ENCODE measurements around the gene TMCC1. TPM values are rescaled to one million over a fixed set of nuclear protein-coding genes. Genes with fewer than 3 reads are reported as not detected.

The TMCC1 gene
- total RNA-seq, 2 donors from 2014 or later: 27.1 to 29.3 TPM

DNA sequence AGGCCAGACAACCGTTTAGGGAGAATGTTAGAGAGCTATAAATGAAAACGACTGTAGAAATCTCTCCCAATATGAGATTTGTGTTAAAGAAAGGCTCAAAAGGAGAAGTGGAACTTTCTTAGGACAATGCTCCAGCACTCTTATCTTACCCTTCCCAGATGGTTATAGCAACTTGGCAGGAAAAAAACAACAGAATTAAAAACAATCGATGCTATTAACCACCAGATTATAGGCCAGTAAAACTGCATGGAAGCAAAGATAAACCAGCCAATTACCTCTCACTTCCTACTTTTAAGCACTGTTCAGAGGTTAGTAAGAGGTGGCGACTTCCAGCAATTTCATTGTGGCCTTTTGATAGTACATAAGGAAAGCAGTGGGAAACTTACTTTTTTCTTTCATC is 72.9 kb downstream of the TMCC1 start:
- no peak for ATAC-seq
- Mint-ChIP-seq H3K36me3 (ENCODE audit: low read depth) (no peaks in the 10 kb centered on the region), H3K27me3 (no peaks in the 10 kb centered on the region), H3K4me3 (no peak overlapping the region), H3K27ac (peak overlapping the region; percentile 21), H3K4me1 (peaks cover 8% of the 10 kb centered on the region)
- no peaks in the 10 kb centered on the region for H3K9me3 ChIP-seq (ENCODE audit: control insufficient read depth, low read length, poor library complexity, severe bottlenecking)
- DNase-seq: no peak

DNA sequence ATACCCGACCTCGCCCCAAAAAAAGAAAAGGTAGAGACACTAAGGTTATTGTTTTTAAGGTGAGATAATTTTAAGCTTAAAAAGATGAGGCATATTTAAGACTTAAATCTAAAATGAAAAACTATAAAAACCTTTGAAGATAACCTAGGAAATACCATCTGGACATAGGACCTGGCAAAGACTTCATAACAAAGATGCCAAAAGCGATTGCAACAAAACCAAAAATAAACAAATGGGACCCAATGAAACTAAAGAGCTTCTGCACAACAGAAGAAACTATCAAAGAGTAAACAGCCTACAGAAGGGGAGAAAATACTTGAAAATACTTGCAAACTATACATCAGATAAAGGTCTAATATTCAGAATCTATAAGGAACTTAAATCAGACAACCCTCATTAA is 80.9 kb downstream of the TMCC1 start:
- no peaks in the 10 kb centered on the region for H3K9me3 ChIP-seq (ENCODE audit: control insufficient read depth, low read length, poor library complexity, severe bottlenecking)
- DNase-seq: no peak
- Mint-ChIP-seq H3K36me3 (ENCODE audit: low read depth) (no peaks in the 10 kb centered on the region), H3K27ac (peak overlapping the region; percentile 77), H3K4me1 (peaks cover 14% of the 10 kb centered on the region), H3K27me3 (no peaks in the 10 kb centered on the region), H3K4me3 (no peak overlapping the region)
- ATAC-seq: no peak

- H3K4me1 Mint-ChIP-seq: peaks cover 23% of the 10 kb centered on the region
- DNase-seq (no peak), ATAC-seq (no peak)
- no peaks in the 10 kb centered on the region for H3K27me3 Mint-ChIP-seq
- H3K36me3 Mint-ChIP-seq (ENCODE audit: low read depth): peaks cover 4% of the 10 kb centered on the region
- no peak overlapping the region for H3K4me3 Mint-ChIP-seq
- no peaks in the 10 kb centered on the region for H3K9me3 ChIP-seq (ENCODE audit: control insufficient read depth, low read length, poor library complexity, severe bottlenecking)
- peak overlapping the region; percentile 59 for H3K27ac Mint-ChIP-seq
These were observed 84.2 kb downstream of the TMCC1 start for GRCh38 chr3:129809297-129809696.

- Mint-ChIP-seq H3K27ac (no peak overlapping the region), H3K4me1 (peaks cover 4% of the 10 kb centered on the region), H3K27me3 (no peaks in the 10 kb centered on the region), H3K36me3 (ENCODE audit: low read depth) (peaks cover 2% of the 10 kb centered on the region), H3K4me3 (no peak overlapping the region)
- DNase-seq: no peak
- H3K9me3 ChIP-seq (ENCODE audit: control insufficient read depth, low read length, poor library complexity, severe bottlenecking): no peaks in the 10 kb centered on the region
- ATAC-seq: no peak
These were observed 97.4 kb downstream of the TMCC1 start for GRCh38 chr3:129796146-129796545.

DNA sequence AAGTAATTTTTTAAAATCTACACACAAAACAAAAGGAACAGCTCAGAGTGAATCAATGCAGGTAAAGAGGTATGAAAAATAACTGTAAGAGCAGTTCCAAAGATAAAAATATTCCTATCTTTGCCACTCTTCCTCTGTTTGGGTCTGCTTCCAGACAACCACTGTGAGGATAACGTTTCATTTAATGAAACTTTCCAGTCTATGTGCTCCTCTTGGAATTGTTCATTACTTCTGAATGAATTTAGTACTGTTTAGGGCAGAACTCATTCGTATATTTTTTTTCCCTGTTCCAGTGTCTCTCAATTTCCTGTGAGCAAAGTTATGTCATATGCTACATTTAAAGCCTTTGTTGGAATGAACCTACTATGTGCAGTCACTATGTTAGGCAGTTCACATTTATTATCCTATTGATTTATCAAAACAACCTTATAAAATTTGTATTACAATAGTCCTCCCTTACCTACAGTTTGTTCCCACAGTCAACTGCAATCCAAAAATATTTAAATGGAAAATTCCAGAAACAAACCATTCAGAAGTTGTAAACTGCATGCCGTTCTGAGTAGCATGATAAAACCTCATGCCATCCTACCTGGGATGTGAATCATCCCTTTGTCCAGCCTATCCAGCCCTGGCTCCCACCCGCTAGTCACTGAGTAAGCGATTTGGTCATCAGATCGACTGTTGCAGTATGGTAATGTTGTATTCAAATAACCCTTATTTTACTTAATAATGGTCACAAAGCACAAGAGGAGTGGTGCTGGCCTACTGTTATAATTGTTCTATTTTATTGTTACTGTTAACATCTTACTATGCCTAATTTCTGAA is 98.1 kb downstream of the TMCC1 start:
- H3K36me3 Mint-ChIP-seq (ENCODE audit: low read depth): peaks cover 2% of the 10 kb centered on the region
- H3K27me3 Mint-ChIP-seq: no peaks in the 10 kb centered on the region
- H3K27ac Mint-ChIP-seq: no peak overlapping the region

GRCh38 chr3:129794311-129795185 is 99.0 kb downstream of the TMCC1 start:
- H3K27ac Mint-ChIP-seq: no peak overlapping the region
- H3K9me3 ChIP-seq (ENCODE audit: control insufficient read depth, low read length, poor library complexity, severe bottlenecking): no peaks in the 10 kb centered on the region
- no peak overlapping the region for H3K4me3 Mint-ChIP-seq
- H3K36me3 Mint-ChIP-seq (ENCODE audit: low read depth): peaks cover 2% of the 10 kb centered on the region
- DNase-seq (no peak), ATAC-seq (no peak)
- H3K27me3 Mint-ChIP-seq: no peaks in the 10 kb centered on the region
- peaks cover 4% of the 10 kb centered on the region for H3K4me1 Mint-ChIP-seq

More for the DNA sequence above, 98.1 kb downstream of the TMCC1 start:
- no peaks in the 10 kb centered on the region for H3K9me3 ChIP-seq (ENCODE audit: control insufficient read depth, low read length, poor library complexity, severe bottlenecking)
- no peak overlapping the region for H3K4me3 Mint-ChIP-seq
- no peak for DNase-seq
- ATAC-seq: no peak
- H3K4me1 Mint-ChIP-seq: peaks cover 4% of the 10 kb centered on the region

DNA sequence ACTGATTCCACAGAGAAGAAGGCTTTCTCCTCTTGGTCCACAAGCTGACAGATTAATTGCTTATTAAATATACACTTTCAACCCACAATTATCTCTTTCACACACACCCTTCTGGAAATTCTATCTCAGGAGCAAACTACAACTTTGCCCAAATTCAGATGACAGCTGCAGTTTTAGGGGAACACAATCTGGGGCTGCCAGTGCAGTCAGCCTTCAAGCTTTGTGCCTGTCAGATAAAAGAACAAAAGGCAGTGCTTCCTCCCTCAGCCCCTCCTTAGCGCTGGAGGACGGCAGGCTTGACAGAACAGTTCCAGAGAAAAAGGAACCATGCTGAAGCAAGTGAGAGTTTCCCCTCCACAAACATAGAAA is 99.6 kb downstream of the TMCC1 start:
- H3K9me3 ChIP-seq (ENCODE audit: control insufficient read depth, low read length, poor library complexity, severe bottlenecking): no peaks in the 10 kb centered on the region
- no peak for ATAC-seq
- H3K27ac Mint-ChIP-seq: no peak overlapping the region
- no peak for DNase-seq
- no peak overlapping the region for H3K4me3 Mint-ChIP-seq
- H3K27me3 Mint-ChIP-seq: no peaks in the 10 kb centered on the region
- H3K36me3 Mint-ChIP-seq (ENCODE audit: low read depth): peaks cover 2% of the 10 kb centered on the region
- H3K4me1 Mint-ChIP-seq: peaks cover 4% of the 10 kb centered on the region

DNA sequence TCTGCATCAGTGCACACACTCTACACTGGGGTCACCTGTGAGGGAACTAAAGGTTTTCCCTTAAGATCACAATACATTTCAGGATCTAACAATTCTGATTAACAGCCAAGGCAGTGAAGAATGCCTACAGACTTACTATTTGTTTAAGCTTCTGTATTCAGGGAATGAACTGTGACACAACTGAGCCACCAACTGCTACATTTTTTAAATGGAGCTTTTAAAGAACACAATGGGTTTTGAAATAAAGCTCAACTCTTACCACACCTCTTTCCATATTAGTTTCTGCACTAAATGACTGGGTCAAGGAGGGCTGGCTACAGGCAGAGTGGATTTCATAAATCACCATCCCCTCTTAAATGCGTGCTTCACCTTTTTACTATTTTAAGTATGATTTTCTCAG is 100.2 kb downstream of the TMCC1 start:
- ATAC-seq: no peak
- peaks cover 4% of the 10 kb centered on the region for H3K4me1 Mint-ChIP-seq
- H3K4me3 Mint-ChIP-seq: no peak overlapping the region
- H3K9me3 ChIP-seq (ENCODE audit: control insufficient read depth, low read length, poor library complexity, severe bottlenecking): no peaks in the 10 kb centered on the region
- no peaks in the 10 kb centered on the region for H3K27me3 Mint-ChIP-seq
- H3K36me3 Mint-ChIP-seq (ENCODE audit: low read depth): peaks cover 2% of the 10 kb centered on the region
- no peak overlapping the region for H3K27ac Mint-ChIP-seq
- DNase-seq: no peak

GRCh38 chr3:129783470-129783869 is 110.0 kb downstream of the TMCC1 start:
- no peaks in the 10 kb centered on the region for H3K4me1 Mint-ChIP-seq
- ATAC-seq: no peak
- no peak overlapping the region for H3K4me3 Mint-ChIP-seq
- H3K27ac Mint-ChIP-seq: no peak overlapping the region
- H3K27me3 Mint-ChIP-seq: no peaks in the 10 kb centered on the region
- no peaks in the 10 kb centered on the region for H3K36me3 Mint-ChIP-seq (ENCODE audit: low read depth)
- no peak for DNase-seq
- no peaks in the 10 kb centered on the region for H3K9me3 ChIP-seq (ENCODE audit: control insufficient read depth, low read length, poor library complexity, severe bottlenecking)

DNA sequence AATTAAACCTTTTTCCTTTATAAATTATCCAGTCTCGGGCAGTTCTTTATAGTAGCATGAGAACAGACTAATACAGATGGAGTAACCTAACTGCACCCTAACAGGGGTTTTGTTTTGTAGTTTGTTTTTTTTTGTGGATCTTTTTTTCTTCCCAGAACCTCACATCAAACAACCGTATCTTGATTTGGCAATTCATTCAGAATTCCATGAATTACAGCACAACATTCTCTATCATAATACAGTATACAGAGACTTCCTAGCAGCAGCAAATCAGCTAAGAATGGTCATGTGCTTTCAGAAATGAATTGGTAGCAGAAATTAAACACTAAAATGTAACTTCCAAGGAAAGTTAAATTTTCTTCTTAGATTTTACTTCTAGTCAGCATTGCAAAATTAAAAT is 114.6 kb downstream of the TMCC1 start:
- no peak overlapping the region for H3K4me3 Mint-ChIP-seq
- H3K4me1 Mint-ChIP-seq: peaks cover 2% of the 10 kb centered on the region
- H3K9me3 ChIP-seq (ENCODE audit: control insufficient read depth, low read length, poor library complexity, severe bottlenecking): no peaks in the 10 kb centered on the region
- DNase-seq (no peak), ATAC-seq (no peak)
- H3K36me3 Mint-ChIP-seq (ENCODE audit: low read depth): no peaks in the 10 kb centered on the region
- H3K27ac Mint-ChIP-seq: no peak overlapping the region
- H3K27me3 Mint-ChIP-seq: no peaks in the 10 kb centered on the region

GRCh38 chr3:129777806-129778205 is 115.7 kb downstream of the TMCC1 start:
- Mint-ChIP-seq H3K27ac (no peak overlapping the region), H3K4me3 (no peak overlapping the region), H3K27me3 (no peaks in the 10 kb centered on the region), H3K36me3 (ENCODE audit: low read depth) (peaks cover 2% of the 10 kb centered on the region), H3K4me1 (peaks cover 2% of the 10 kb centered on the region)
- H3K9me3 ChIP-seq (ENCODE audit: control insufficient read depth, low read length, poor library complexity, severe bottlenecking): no peaks in the 10 kb centered on the region
- DNase-seq (no peak), ATAC-seq (no peak)

GRCh38 chr3:129775870-129776269 is 117.6 kb downstream of the TMCC1 start:
- Mint-ChIP-seq H3K36me3 (ENCODE audit: low read depth) (peaks cover 2% of the 10 kb centered on the region), H3K27ac (no peak overlapping the region), H3K4me3 (no peak overlapping the region), H3K4me1 (peaks cover 8% of the 10 kb centered on the region), H3K27me3 (no peaks in the 10 kb centered on the region)
- no peak for ATAC-seq
- DNase-seq: no peak
- no peaks in the 10 kb centered on the region for H3K9me3 ChIP-seq (ENCODE audit: control insufficient read depth, low read length, poor library complexity, severe bottlenecking)

DNA sequence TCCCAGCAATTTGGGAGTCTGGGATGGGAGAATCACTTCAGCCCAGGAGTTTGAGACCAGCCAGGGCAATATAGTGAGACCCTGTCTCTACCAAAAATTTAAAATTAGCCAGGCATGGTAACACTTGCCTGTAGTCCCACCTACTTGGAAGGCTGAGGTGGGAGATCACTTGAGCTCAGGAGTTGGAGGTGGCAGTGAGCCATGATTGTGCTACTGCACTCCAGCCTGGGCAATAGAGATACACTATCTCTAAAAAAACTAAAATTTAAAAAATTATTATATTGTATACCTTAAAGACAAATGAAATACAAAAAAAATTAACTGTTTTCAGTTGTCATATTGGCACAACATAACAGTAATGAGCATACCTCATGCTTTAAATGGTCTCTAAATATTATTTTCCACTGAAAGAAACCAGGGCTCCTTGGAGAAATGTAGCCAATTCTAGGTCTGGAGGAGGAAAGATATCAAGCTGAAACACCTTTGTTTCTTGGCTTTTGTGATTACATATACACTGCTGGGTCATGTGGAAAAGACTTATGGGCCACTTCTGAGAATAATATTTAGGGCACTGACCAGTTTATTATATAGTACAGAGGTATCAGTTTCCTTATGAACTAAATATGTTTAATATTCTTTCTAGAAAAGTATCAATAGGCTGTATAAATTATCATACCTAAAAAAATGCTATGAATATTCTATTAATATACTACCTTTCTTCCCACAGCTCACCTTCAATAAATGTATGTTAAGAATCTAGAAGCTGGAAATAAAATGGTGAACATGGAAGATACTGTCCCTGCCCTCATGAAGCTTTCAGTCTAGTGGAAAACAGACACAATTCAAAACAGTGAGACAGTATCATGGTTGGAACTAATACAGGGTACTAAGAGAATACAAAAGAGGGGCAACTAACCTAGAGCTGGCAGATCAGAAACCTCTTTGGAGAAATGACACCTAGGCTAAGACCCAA is 119.5 kb downstream of the TMCC1 start:
- DNase-seq (no peak), ATAC-seq (no peak)
- Mint-ChIP-seq H3K4me1 (peaks cover 8% of the 10 kb centered on the region), H3K4me3 (no peak overlapping the region), H3K36me3 (ENCODE audit: low read depth) (peaks cover 2% of the 10 kb centered on the region), H3K27me3 (no peaks in the 10 kb centered on the region), H3K27ac (no peak overlapping the region)
- H3K9me3 ChIP-seq (ENCODE audit: control insufficient read depth, low read length, poor library complexity, severe bottlenecking): no peaks in the 10 kb centered on the region

Data from T-helper 17 cell (primary cell).